ENCODE measurements around the gene NPHS1.

The NPHS1 gene

GRCh38 chr19:35858311-35858710 lies 6.0 kb upstream of the NPHS1 start:
- Histone ChIP-seq H3K36me3 (ENCODE audit: insufficient read depth, low read length) (no peaks in the 10 kb centered on the region), H2AFZ (ENCODE audit: low read length) (no peak overlapping the region), H3K79me2 (ENCODE audit: insufficient read depth, low read length) (no peaks in the 10 kb centered on the region), H3K4me1 (ENCODE audit: insufficient read depth, low read length, severe bottlenecking) (peaks cover 12% of the 10 kb centered on the region), H3K27me3 (ENCODE audit: insufficient read depth, low read length) (peaks cover 6% of the 10 kb centered on the region; the same call in 1 of the 2 replicates), H3K4me2 (ENCODE audit: low read length) (no peak overlapping the region), H4K20me1 (ENCODE audit: insufficient read depth, low read length) (no peaks in the 10 kb centered on the region), H3K27ac (ENCODE audit: low read depth, low read length, poor library complexity, severe bottlenecking) (no peak overlapping the region), H3K4me3 (ENCODE audit: low read depth, low read length, poor library complexity, severe bottlenecking) (no peak overlapping the region), H3K9me2 (ENCODE audit: low read depth, low read length) (no peaks in the 10 kb centered on the region), H3F3A (ENCODE audit: insufficient read depth, low read length) (no peaks in the 10 kb centered on the region), H3K9ac (ENCODE audit: low read length) (no peak overlapping the region), H3K9me3 (ENCODE audit: low read length) (no peaks in the 10 kb centered on the region)
- TF ChIP-seq EZH2 (IDR thresholded peaks at IDR 0.05; ENCODE audit: borderline replicate concordance, low read length), result no peak
- no peak for TF ChIP-seq CTCF (IDR thresholded peaks at IDR 0.05; ENCODE audit: low read length)

GRCh38 chr19:35856546-35857149 lies 4.3 kb upstream of the NPHS1 start, which contains the start of gene KIRREL2:
KIRREL2 (plus strand) TSS chr19:35856911; CDS start chr19:35857120, 209 bp downstream.
- Histone ChIP-seq H3K4me1 (ENCODE audit: insufficient read depth, low read length, severe bottlenecking) (peaks cover 12% of the 10 kb centered on the region), H3K4me3 (ENCODE audit: low read depth, low read length, poor library complexity, severe bottlenecking) (peak within 1 kb of the TSS; percentile 58), H3K9me2 (ENCODE audit: low read depth, low read length) (no peaks in the 10 kb centered on the region), H2AFZ (ENCODE audit: low read length) (no peak within 1 kb of the TSS), H3K9ac (ENCODE audit: low read length) (peak within 1 kb of the TSS; percentile 19; the same call in 1 of the 2 replicates), H3K27me3 (ENCODE audit: insufficient read depth, low read length) (peaks cover 6% of the 10 kb centered on the region; the same call in 1 of the 2 replicates), H3K27ac (ENCODE audit: low read depth, low read length, poor library complexity, severe bottlenecking) (no peak within 1 kb of the TSS), H3F3A (ENCODE audit: insufficient read depth, low read length) (no peaks in the 10 kb centered on the region), H3K36me3 (ENCODE audit: insufficient read depth, low read length) (no peaks in the 10 kb centered on the region), H3K79me2 (ENCODE audit: insufficient read depth, low read length) (no peaks in the 10 kb centered on the region), H4K20me1 (ENCODE audit: insufficient read depth, low read length) (no peaks in the 10 kb centered on the region), H3K4me2 (ENCODE audit: low read length) (peak within 1 kb of the TSS; percentile 81), H3K9me3 (ENCODE audit: low read length) (no peaks in the 10 kb centered on the region)
- TF ChIP-seq CTCF (IDR thresholded peaks at IDR 0.05; ENCODE audit: low read length) (no peak), EZH2 (IDR thresholded peaks at IDR 0.05; ENCODE audit: borderline replicate concordance, low read length) (no peak)

- no peak overlapping the region for H2AFZ ChIP-seq (ENCODE audit: low read length)
- no peaks in the 10 kb centered on the region for H3F3A ChIP-seq (ENCODE audit: insufficient read depth, low read length)
- 0 out of 2 replicates have a peak, but pooled peaks cover 9% of the 10 kb centered on the region for H3K27me3 ChIP-seq (ENCODE audit: insufficient read depth, low read length)
- H3K4me2 ChIP-seq (ENCODE audit: low read length), result no peak overlapping the region
- H3K9me3 ChIP-seq (ENCODE audit: low read length), result no peaks in the 10 kb centered on the region
- TF ChIP-seq EZH2 (IDR thresholded peaks at IDR 0.05; ENCODE audit: borderline replicate concordance, low read length) (no peak), CTCF (IDR thresholded peaks at IDR 0.05; ENCODE audit: low read length) (no peak)
- H3K79me2 ChIP-seq (ENCODE audit: insufficient read depth, low read length), result no peaks in the 10 kb centered on the region
- H3K27ac ChIP-seq (ENCODE audit: low read depth, low read length, poor library complexity, severe bottlenecking), result no peak overlapping the region
- peaks cover 12% of the 10 kb centered on the region for H3K4me1 ChIP-seq (ENCODE audit: insufficient read depth, low read length, severe bottlenecking)
- H3K9ac ChIP-seq (ENCODE audit: low read length), result no peak overlapping the region
- H3K36me3 ChIP-seq (ENCODE audit: insufficient read depth, low read length), result no peaks in the 10 kb centered on the region
- H3K9me2 ChIP-seq (ENCODE audit: low read depth, low read length), result no peaks in the 10 kb centered on the region
- H3K4me3 ChIP-seq (ENCODE audit: low read depth, low read length, poor library complexity, severe bottlenecking), result no peak overlapping the region
- H4K20me1 ChIP-seq (ENCODE audit: insufficient read depth, low read length), result no peaks in the 10 kb centered on the region
Measured at GRCh38 chr19:35853038-35853756, 893 bp upstream of the NPHS1 start.
